Measurements from ENCODE around the gene HNRNPAB. TPM values are rescaled to one million over a fixed set of nuclear protein-coding genes. Genes with fewer than 3 reads are reported as not detected.
"Not testable (repeated sequence)": the region's sequence is repeated elsewhere in the genome, so short reads cannot be mapped to it uniquely, and the experiment has no call there.

HNRNPAB gene
- total RNA-seq, 1 donor from 2014 or later, result 90.6 TPM

DNA sequence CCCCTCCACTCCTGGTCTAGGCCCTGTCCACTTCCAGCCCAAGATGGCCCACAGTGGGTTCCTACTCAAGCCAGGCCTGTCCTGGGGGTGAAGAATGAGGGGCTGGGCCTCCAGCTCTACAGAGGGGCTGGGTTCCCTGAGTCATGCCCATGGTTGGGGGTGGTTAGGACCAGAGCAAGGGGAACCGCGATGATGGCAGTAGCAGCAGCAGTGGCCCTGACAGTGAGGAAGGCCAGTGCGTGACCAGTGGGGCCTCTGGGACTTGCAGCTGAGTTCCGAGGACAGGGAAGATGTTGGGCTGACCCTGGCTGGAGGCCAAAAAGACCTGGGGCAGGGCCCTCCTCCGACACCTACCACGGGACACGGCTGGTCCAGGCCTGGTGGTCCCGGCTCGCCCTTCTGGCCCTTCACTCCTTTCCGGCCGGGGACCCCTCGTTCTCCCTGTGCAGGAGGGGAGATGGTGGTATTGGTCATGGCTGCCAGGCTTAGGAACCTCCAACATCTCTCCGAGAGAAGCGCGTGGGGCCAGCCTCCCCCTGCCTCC, 37.4 kb downstream of the HNRNPAB start:
- DNase-seq (ENCODE audit: low read depth, low spot score), result no peak

DNA sequence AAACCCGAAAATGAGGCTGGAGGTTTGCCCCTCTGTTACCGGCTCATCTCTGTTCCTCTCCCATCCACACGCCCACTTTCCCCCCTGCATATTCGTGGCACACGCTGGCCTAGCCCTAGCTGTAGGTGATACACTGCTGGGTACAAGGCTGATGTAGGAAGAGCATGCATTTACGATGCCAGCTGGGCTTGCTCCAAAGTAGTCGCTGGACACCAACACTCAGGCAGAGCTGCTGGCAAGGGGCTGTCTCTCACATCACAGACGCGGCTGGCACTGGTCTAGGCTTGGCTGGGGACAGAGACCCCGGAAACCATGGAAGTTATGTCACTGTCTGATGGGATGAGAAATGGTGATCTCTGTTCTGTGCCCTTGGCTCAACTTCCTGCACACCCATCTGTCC, 38.1 kb downstream of the HNRNPAB start:
- no peak for DNase-seq (ENCODE audit: low read depth, low spot score)

DNA sequence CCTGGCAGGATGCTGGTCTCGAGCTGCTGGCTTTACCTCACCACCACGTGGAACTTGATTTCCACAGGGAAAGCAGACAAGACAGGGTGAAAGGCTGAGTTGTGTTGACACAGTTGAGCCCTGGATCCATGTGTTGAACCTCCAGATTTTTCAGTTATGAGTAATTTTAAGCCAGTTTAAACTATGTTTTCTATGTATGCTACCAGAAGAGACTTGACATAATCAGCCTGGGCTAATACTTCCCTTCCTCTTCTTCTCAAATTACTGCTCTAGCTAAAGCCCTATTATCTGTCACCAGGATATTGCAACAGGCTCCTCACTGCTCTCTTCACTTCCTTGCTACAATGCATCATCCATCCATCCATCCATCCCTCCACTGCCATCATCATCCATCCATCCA, 40.2 kb downstream of the HNRNPAB start:
- DNase-seq (ENCODE audit: low read depth, low spot score), result no peak

DNA sequence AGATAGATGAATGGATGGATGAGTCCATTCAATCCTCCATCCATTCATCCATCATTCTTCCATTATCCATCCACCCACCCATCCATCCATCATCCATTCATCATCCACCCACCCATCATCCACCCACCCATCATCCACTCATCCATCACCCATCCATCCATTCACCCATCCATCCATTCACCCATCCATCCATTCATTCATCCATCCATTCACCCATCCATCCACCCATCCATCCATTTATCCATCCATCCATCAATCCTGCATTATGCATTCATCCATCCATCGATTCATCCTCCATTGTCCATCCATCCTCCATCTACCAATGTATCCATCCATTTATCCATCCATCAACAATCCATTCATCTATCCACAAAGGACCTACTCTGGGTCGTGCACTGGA, 41.1 kb downstream of the HNRNPAB start:
- no peak for DNase-seq (ENCODE audit: low read depth, low spot score)

DNA sequence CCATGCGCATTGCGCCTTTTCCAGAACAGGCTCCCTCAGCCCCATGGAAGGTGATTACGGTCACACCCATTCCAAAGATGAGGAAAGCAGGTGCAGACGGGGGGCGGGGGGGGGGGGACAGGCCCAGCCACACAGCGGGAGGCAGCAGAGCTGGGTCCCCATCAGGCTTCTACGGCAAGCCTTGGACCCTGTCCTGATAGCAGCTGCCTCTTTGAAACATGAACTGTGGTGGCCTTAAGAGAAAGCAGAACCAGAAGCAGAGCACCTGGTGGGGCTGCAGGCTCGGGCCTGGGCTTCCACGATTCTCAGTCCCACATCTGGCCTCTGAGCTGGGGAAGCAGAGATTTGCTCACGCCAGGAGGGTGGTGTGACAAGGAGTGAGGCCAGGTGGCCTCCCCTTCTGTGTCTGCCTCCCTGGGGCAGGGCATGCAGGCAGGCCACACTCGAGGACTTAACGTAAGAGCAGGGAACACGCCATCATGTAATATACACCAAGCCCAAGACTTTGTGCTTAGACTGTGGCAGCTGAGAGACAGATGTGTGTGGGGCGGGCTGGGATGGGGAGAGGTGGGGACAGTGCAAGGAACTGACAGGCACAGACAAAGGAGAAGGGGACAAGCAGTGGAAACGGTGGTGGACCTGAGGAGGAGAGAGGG, 42.4 kb downstream of the HNRNPAB start:
- no peak for DNase-seq (ENCODE audit: low read depth, low spot score)

DNA sequence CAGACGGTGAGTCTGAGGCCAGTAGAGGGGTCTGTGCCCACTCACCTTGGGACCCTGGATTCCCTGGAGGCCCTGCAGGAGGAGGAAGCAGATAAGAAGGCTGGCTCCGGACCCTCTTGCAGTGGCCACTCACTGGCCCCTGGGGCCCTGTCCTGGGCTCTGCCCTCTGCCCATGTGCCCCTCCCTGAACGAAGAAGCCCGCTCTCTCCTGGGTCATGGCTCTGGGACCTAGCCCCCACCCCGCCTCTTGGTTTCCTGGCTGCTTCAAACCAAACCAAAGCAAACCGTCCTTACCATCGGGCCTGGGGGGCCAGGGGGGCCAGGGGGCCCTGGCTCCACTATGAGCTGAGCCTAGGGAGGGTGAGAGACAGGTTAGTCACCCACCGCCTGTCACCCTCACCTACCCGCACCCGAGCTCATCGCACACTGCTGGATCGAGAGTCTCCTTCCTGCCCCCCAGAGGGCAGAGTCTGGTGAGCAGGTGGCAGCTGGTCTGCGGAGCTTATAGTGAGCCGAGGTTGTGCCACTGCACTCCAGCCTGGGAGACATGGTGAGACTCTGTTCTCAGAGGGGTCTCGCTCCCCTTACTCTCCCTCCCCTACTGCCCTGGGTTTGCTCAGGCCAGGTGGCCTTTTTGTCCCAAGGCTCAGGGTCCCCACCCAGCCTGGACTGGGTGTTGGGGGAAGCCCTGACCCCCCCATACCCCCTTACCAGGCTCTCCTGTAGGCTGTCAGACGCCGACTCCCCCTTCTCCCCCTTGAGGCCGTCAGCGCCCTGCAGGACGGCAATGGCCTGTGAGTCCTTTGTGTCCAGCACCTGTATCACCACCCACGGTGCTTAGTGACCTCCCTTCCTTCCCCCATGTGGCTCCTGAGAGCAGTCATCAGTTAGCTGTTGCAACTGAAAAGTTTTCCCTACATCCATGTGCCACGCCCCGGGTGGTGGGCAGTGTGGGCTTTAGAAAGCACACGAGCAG, 43.4 kb downstream of the HNRNPAB start:
- DNase-seq (ENCODE audit: low read depth, low spot score), result no peak

DNA sequence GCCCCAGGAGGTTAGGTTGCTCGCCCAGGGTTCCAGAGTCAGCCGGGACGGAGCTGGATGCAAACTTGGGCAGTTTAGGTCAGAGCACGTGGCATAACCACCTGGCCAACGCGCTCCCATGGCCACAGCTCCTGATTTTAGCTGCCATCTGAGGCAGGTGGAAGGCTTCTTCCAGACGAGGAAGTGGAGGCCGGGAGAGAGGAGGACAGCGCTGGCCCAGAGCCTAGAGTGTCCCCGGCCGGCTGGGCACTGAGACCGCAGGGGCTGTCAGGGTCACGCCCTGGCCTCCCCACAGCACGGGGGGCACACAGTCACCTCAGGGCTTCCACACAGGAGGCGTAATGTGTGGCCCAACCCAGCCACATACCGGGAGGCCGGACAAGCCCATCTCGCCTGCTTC, 44.4 kb downstream of the HNRNPAB start:
- DNase-seq (ENCODE audit: low read depth, low spot score), result no peak

DNA sequence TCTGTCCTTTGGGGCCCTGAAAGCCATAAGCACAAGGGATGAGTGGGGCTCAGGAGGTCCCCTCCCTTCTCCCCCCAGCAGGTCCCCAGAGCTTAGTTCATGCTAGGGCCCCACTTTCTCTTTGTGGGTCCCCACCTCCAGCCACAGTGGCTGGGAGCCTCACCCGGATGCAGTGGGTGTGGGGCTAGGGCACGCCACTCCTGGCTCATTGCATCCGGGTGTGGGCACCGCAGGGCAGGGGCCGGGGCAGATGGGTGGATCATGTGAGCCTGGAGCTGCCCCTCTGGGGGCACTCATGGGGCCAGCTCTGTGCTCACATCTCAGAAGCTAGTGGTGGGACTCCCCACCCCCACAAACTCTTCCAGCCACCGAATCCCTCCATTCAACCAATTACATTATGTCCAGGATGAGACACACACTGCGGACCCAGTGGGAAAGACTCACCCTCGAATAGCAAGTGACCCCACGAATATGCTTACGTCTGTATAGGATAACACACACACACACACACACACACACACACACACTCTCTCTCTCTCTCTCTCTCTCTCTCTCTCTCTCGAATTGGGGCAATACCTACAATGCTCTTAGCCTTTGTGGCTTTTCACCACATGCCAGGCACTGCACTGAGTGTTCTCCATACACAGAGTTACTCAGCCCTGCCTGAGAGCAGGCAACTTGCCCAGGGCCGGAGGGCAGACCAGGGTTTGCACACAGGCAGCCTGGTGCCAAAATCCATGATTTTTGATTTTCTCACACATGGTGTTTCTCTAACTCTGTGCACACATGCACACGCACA, 45.1 kb downstream of the HNRNPAB start:
- DNase-seq (ENCODE audit: low read depth, low spot score), result no peak

DNA sequence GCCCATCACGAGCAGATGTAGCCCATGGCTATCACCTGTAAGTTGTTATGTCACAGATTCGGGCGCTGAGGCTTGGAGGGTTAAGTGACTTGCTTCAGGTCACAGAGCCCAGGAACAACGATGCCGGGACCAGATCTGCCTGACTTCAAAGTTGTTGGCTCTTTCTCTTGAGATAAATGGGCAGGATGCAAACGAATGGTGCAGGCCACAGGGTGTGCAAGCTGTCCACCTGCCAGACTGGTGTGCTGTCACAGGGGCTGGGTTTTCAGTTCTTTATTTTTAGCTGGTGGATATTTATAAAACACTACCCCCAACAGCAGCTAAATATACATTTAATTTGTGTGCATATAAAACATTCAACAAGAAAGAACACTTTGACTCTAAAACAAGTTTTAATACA, 45.9 kb downstream of the HNRNPAB start:
- no peak for DNase-seq (ENCODE audit: low read depth, low spot score)

DNA sequence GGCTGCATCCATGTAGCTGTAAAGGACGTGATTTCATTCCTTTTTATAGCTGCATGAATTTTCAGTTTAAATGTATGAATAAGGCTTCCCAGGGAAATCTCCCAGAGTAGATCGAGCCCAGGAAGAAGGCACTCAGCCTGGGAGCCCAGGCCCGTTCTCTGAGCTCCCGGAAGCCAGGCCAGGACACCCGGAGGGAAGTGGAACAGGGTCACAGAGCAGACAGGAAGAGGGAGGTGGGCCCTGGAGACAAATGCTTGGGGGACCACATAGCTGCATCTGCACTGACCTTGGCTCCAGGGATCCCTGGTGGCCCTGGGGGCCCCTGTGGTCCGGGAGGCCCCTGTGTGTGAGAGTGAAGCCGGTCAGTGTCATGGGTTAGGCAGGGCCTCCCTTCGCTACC, 47.9 kb downstream of the HNRNPAB start:
- DNase-seq (ENCODE audit: low read depth, low spot score), result no peak

DNA sequence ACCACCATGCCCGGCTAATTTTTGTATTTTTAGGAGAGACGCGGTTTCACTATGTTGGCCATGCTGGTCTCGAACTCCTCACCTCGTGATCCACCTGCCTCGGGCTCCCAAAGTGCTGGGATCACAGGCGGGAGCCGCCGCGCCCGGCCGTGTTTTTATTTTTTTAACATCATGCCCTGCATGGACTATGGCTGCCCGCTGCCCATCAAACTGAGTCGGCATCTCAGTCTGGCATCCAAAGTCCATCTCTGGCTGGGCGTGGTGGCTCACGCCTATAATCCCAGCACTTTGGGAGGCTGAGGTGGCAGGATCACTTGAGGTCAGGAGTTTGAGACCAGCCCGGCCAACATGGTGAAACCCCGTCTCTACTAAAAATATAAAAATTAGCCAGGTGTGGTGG, 49.3 kb downstream of the HNRNPAB start:
- DNase-seq (ENCODE audit: low read depth, low spot score), result not testable (repeated sequence)

DNA sequence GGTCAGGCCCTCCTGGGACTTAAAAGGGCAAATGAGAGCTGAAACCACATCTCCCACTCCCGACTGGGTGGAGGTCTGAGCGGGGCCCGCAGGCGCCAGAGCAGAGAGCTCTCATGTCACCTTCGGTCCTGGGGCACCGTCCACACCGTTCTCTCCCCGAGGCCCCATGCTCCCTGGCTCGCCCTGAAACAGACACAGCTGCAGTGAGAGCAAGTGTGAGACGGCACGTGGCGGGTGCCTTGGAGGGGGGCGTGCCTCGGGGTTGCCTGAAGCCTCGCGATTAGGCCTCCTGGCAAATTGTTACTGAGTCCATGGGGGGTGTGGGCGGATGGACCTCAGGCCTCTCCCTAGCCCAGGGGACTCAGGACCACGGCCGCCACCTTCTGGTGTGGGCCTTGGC, 52.4 kb downstream of the HNRNPAB start:
- DNase-seq (ENCODE audit: low read depth, low spot score), result no peak

DNA sequence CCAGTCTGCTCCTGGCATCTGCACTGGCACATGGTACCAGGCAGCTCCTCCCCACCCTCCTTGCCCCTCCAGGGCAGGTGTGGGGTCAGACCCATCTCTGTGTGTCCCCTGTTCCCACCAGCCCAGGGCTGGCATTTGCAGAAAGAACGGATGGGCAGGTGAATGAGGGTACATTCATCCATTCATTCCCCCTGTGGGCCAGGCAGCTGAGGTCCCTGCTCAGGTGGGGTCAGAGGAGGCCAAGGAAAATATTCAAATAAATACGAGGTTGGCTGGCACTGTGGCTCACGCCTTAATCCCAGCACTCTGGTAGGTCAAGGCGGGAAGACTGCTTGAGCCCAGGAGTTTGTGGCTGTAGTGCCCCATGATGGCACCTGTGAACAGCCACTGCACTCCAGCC, 53.3 kb downstream of the HNRNPAB start:
- DNase-seq (ENCODE audit: low read depth, low spot score), result no peak

DNA sequence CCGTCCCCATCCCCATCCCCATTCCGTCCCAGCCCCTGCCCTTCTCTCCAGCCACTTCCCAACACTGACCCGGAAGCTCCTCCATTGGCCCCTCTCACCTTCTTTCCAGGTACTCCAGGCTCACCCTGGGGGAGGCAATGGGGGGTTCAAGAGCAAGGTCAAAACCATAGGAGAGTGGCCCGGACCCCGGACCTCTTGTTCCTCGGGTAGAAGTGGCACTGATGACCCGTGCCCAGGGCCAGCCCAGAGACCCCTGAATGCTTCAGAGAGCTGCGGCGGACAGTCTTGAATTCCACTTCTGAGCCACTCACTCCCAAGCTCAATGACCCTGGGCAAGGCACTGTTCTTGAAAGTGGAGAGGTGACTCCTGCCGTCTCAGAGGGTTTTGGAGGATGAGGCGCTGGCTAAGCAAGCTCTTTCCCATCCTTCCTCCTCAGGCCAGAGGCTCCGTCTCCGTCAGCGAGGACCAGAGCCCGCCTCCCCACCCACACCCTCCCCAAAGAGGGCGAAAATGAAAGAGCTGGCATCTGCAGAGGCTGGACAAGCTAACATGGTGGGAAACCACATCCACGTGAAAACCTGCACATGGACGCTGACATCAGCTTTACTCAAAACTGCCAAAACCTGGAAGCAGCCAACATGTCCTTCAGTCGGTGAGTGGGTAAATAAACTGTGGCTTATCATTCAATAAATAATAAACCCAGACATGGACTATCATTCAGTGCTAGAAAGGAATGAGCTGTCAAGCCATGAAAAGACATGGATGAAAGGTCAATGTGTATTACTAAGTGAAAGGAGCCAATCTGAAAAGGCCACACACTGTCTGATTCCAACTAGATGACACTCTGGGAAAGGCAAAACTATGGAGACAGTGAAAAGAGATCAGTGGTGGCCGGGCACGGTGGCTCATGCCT, 55.5 kb downstream of the HNRNPAB start:
- DNase-seq (ENCODE audit: low read depth, low spot score), result no peak

Other genes starting within 250 kb of the HNRNPAB start
- not detected in 2 replicates for gene PROP1, start 208.3 kb upstream of the HNRNPAB start, total RNA-seq
- 11.0 and 16.6 TPM in 2 replicates for gene N4BP3, start 91.0 kb upstream of the HNRNPAB start, total RNA-seq
- 28.9 and 38.5 TPM in 2 replicates for gene RMND5B, start 73.5 kb upstream of the HNRNPAB start, total RNA-seq
- 182 and 186 TPM in 2 replicates for gene NHP2, start 50.6 kb upstream of the HNRNPAB start, total RNA-seq
- gene GMCL2, start 17.2 kb upstream of the HNRNPAB start, total RNA-seq, result not detected in 2 replicates
- 35.1 and 39.8 TPM in 2 replicates for gene PHYKPL, start 28.3 kb downstream of the HNRNPAB start, total RNA-seq

Measured in pulmonary artery endothelial cell (primary cell).